Measurements from ENCODE around the gene SPRR2B. TPM values are rescaled to one million over a fixed set of nuclear protein-coding genes. Genes with fewer than 3 reads are reported as not detected.

SPRR2B gene
- total and polyA plus RNA-seq, 2 of the 4 experiments (the other 2 are of a cell fraction), result not detected

DNA sequence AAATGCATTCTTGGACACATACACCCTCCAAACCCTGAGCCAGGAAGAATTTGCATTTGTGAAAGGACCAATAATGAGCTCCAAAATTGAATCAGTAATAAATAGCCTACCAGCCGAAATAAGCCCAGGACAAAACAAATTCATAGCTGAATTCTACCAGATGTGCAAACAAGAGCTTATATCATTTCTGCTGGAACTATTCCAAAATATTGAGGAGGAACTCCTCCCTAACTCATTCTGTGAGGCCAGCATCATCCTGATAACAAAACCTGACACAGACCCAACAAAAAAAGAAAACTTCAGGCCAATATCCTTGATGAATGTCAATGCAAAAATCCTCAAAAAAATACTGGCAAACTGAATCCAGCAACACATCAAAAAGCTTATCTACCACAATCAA lies 16.2 kb upstream of the SPRR2B start:
- no peaks in the 10 kb centered on the region for H3K36me3 ChIP-seq (ENCODE audit: control insufficient read depth, insufficient read depth, low read length)
- ChIA-PET POLR2A (ENCODE audit: unreplicated experiment) (no interaction called here), CTCF (no interaction called here)
- ATAC-seq (ENCODE audit: low read depth) (no peak), DNase-seq (no peak)
- H3K56ac ChIP-seq (ENCODE audit: extremely low read depth, insufficient read depth, low read length), result no peak overlapping the region
- no peak overlapping the region for H2BK20ac ChIP-seq (ENCODE audit: low read depth, low read length)
- H3K4ac ChIP-seq (ENCODE audit: low read depth, low read length), result no peak overlapping the region
- H2AK9ac ChIP-seq (replicated peaks; ENCODE audit: low read depth, low read length, poor library complexity), result no peak overlapping the region
- H4K5ac ChIP-seq (ENCODE audit: low read depth, low read length), result no peak overlapping the region
- H3K27ac ChIP-seq (ENCODE audit: insufficient read depth, low read length), result no peak overlapping the region
- H3K14ac ChIP-seq (replicated peaks; ENCODE audit: low read depth, low read length), result no peak overlapping the region
- no peaks in the 10 kb centered on the region for H4K20me1 ChIP-seq (ENCODE audit: insufficient read depth, low read length)
- no peak overlapping the region for H4K8ac ChIP-seq (ENCODE audit: low read depth in 2 of 2, low read length in 2 of 2)
- no peak overlapping the region for H2BK15ac ChIP-seq (ENCODE audit: low read depth, low read length)
- H2AK5ac ChIP-seq (ENCODE audit: low read depth, low read length), result no peak overlapping the region
- H4K91ac ChIP-seq (ENCODE audit: insufficient read depth, low read depth, low read length), result no peak overlapping the region
- H2BK120ac ChIP-seq (ENCODE audit: low read depth, low read length), result no peak overlapping the region
- in situ Hi-C loops (cut with MboI; ENCODE audit: low sequenced_read_pairs) (no loop called here), intact Hi-C loops (cut with micrococcal nuclease) (no loop called here), dilution Hi-C loops (cut with HindIII; ENCODE audit: low sequenced_read_pairs, unreplicated experiment) (no loop called here)
- no TSS peak for BruUV-seq (replicated peaks)
- no peaks in the 10 kb centered on the region for H3K4me1 ChIP-seq (ENCODE audit: control insufficient read depth, insufficient read depth, low read length)
- no CpG with 5 or more reads among the region's 1 CpG for WGBS, 2 experiments (ENCODE audit: extremely low coverage in 2 of 2, insufficient read length in 1 of 2)
- H2AFZ ChIP-seq (replicated peaks; ENCODE audit: low read length, poor library complexity), result no peak overlapping the region
- H3K18ac ChIP-seq (ENCODE audit: low read depth, low read length), result no peak overlapping the region
- no peak overlapping the region for H3K4me2 ChIP-seq (ENCODE audit: low read depth, low read length)
- no peaks in the 10 kb centered on the region for H3K9me3 ChIP-seq (ENCODE audit: control insufficient read depth, insufficient read depth, low read length)
- no peak overlapping the region for H2BK5ac ChIP-seq (ENCODE audit: low read depth, low read length, poor library complexity, severe bottlenecking)
- H3K23ac ChIP-seq (ENCODE audit: low read depth, low read length), result no peak overlapping the region
- no peaks in the 10 kb centered on the region for H3K27me3 ChIP-seq (ENCODE audit: control insufficient read depth, insufficient read depth, low read length)
- no peaks in the 10 kb centered on the region for H3K79me1 ChIP-seq (ENCODE audit: low read depth in 1 of 2, low read length in 2 of 2)
- TF ChIP-seq MAFK (IDR thresholded peaks at IDR 0.05; ENCODE audit: low read depth, low read length) (no peak), RFX5 (IDR thresholded peaks at IDR 0.05; ENCODE audit: low read depth, low read length) (no peak), RCOR1 (IDR thresholded peaks at IDR 0.05; ENCODE audit: insufficient replicate concordance, low read length) (no peak), CEBPB (IDR thresholded peaks at IDR 0.05; ENCODE audit: low read depth, low read length) (no peak), FOS (IDR thresholded peaks at IDR 0.05; ENCODE audit: low read depth, low read length) (no peak), MXI1 (IDR thresholded peaks at IDR 0.05; ENCODE audit: borderline replicate concordance, low read depth, low read length) (no peak), MAZ (IDR thresholded peaks at IDR 0.05; ENCODE audit: borderline replicate concordance, low read depth, low read length) (no peak), NFE2L2 (IDR thresholded peaks at IDR 0.05; ENCODE audit: low read depth, low read length) (no peak), CHD1 (IDR thresholded peaks at IDR 0.05; ENCODE audit: low read depth, low read length) (no peak), BHLHE40 (IDR thresholded peaks at IDR 0.05; ENCODE audit: low read depth, low read length) (no peak), RAD21 (IDR thresholded peaks at IDR 0.05; ENCODE audit: low read length) (no peak), POLR2A (IDR thresholded peaks at IDR 0.05; ENCODE audit: low read depth, low read length) (no peak)
- TF ChIP-seq, protein P1, sequence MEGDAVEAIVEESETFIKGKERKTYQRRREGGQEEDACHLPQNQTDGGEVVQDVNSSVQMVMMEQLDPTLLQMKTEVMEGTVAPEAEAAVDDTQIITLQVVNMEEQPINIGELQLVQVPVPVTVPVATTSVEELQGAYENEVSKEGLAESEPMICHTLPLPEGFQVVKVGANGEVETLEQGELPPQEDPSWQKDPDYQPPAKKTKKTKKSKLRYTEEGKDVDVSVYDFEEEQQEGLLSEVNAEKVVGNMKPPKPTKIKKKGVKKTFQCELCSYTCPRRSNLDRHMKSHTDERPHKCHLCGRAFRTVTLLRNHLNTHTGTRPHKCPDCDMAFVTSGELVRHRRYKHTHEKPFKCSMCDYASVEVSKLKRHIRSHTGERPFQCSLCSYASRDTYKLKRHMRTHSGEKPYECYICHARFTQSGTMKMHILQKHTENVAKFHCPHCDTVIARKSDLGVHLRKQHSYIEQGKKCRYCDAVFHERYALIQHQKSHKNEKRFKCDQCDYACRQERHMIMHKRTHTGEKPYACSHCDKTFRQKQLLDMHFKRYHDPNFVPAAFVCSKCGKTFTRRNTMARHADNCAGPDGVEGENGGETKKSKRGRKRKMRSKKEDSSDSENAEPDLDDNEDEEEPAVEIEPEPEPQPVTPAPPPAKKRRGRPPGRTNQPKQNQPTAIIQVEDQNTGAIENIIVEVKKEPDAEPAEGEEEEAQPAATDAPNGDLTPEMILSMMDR (conservative IDR thresholded peaks at IDR 0.05; ENCODE audit: low read depth, low read length), result no peak
- no peaks in the 10 kb centered on the region for H3K9me1 ChIP-seq (ENCODE audit: insufficient read depth, low read length)
- H3K4me3 ChIP-seq (ENCODE audit: insufficient read depth, low read depth, low read length), result no peak overlapping the region
- H3K9ac ChIP-seq (ENCODE audit: low read depth, low read length), result no peak overlapping the region

Data from IMR-90 (cell line).